Stomach (tissue), 4 donors: ENCODE data around the gene CNTN4.

Source experiments
- EP300 ChIP-seq: sonication (generic); formaldehyde crosslinking; IDR thresholded peaks from one replicate; pipeline ENCODE4 v1.6.1; 2017; ENCODE audit warnings: antibody characterized with exemption
- POLR2A ChIP-seq, 4 donors: fragments of 450-650 bp; IDR thresholded peaks; one replicate each; pipeline ENCODE4 v1.6.1; 2016; ENCODE audit warnings: antibody characterized with exemption in 4 of 4, control low read depth in 2 of 4, mild to moderate bottlenecking in 1 of 4, moderate library complexity in 1 of 4
- TF ChIP-seq, protein P1 (sequence below), 7 experiments: fragments of 450-650 bp in 4 of 7; fragments of 200-600 bp in 3 of 7; sonication (generic) in 3 of 7; IDR thresholded peaks; one replicate each; pipeline ENCODE4 v1.5.1; 2016 to 2019; ENCODE audit warnings: antibody characterized with exemption in 7 of 7, control low read depth in 2 of 7, mild to moderate bottlenecking in 1 of 7

DNA sequence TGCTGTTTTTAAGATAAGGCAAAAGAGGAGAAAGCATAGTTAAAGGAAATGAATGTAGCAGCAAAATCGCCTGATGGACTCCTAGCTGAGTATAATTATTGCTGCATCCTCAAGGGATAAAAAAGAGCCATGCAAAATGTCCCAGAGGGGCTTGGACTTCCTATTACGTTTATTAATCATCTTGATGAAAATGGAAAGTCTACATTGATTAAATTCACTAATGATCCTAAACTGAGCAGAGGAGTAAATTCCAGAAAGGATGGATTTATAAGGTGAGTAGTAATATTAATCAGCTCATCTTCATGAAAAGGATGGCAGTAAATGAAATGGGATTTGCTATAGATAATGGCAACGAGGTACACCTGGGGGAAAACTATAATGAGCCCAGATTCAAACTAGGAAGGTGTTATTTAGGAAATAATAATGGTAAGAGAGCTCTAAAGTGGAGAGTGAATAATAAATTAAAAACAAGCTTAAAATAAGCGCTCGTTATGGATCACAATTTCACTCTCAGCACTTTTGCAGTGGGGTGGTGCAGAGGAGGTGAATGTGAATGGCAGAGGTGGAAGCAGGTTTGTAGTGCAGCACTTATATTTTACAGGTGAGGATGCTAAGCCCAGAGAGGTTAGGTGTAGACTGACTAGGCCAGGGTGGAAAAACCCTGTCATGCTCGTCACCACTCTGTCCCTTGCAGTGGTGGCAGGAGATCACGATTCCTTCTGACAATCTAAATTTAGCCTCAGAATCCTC, 989.2 kb downstream of the CNTN4 start:
- TF ChIP-seq, protein P1, sequence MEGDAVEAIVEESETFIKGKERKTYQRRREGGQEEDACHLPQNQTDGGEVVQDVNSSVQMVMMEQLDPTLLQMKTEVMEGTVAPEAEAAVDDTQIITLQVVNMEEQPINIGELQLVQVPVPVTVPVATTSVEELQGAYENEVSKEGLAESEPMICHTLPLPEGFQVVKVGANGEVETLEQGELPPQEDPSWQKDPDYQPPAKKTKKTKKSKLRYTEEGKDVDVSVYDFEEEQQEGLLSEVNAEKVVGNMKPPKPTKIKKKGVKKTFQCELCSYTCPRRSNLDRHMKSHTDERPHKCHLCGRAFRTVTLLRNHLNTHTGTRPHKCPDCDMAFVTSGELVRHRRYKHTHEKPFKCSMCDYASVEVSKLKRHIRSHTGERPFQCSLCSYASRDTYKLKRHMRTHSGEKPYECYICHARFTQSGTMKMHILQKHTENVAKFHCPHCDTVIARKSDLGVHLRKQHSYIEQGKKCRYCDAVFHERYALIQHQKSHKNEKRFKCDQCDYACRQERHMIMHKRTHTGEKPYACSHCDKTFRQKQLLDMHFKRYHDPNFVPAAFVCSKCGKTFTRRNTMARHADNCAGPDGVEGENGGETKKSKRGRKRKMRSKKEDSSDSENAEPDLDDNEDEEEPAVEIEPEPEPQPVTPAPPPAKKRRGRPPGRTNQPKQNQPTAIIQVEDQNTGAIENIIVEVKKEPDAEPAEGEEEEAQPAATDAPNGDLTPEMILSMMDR (IDR thresholded peaks at IDR 0.05): no peak
- TF ChIP-seq EP300 (no peak), POLR2A (IDR thresholded peaks at IDR 0.05) (no peak)
